RWPE2 (cell line): ENCODE measurements around the gene DEPDC1B.

Source experiments
- ATAC-seq: fragments of 200-7000 bp; cut with Tn5 transposase; 3 replicates; pipeline ENCODE4 v1.9.1; 2021; ENCODE audit warnings: low read depth
- DNase-seq: peaks from one replicate; pipeline ENCODE4 v3.0.0-alpha.2; 2020; ENCODE audit warnings: low spot score
- H3K27ac ChIP-seq: fragments of 450-650 bp; 2 replicates; pipeline ENCODE4 v1.5.1; 2017; ENCODE audit warnings: mild to moderate bottlenecking; ENCODE audit not compliant: poor library complexity, severe bottlenecking
- H3K27me3 ChIP-seq: fragments of 250-450 bp; sonication (Bioruptor Pico); 2 replicates; pipeline ENCODE4 v1.5.1; 2021; ENCODE audit warnings: mild to moderate bottlenecking, moderate library complexity; ENCODE audit not compliant: insufficient read depth, poor library complexity, severe bottlenecking
- H3K36me3 ChIP-seq: fragments of 250-450 bp; sonication (Bioruptor Pico); 2 replicates; pipeline ENCODE4 v1.5.1; 2020; ENCODE audit warnings: low read depth, mild to moderate bottlenecking, moderate library complexity
- H3K4me1 ChIP-seq: fragments of 250-450 bp; sonication (Bioruptor Pico); 2 replicates; pipeline ENCODE4 v1.5.1; 2021; ENCODE audit warnings: mild to moderate bottlenecking, moderate library complexity; ENCODE audit not compliant: insufficient read depth, poor library complexity, severe bottlenecking
- H3K4me3 ChIP-seq: fragments of 250-450 bp; sonication (Bioruptor Pico); 2 replicates; pipeline ENCODE4 v1.5.1; 2021; ENCODE audit warnings: mild to moderate bottlenecking, moderate library complexity; ENCODE audit not compliant: severe bottlenecking
- H3K9me3 ChIP-seq: fragments of 250-450 bp; sonication (Bioruptor Pico); 2 replicates; pipeline ENCODE4 v1.5.1; 2021; ENCODE audit warnings: mild to moderate bottlenecking, moderate library complexity; ENCODE audit not compliant: severe bottlenecking
- TF ChIP-seq, protein P1 (sequence below): fragments of 450-650 bp; IDR thresholded peaks from one replicate; pipeline ENCODE4 v1.5.1; 2017; ENCODE audit warnings: mild to moderate bottlenecking, moderate library complexity; ENCODE audit not compliant: poor library complexity, severe bottlenecking

Gene DEPDC1B

GRCh38 chr5:60651872-60652620 lies 47.9 kb downstream of the DEPDC1B start:
- H3K9me3 ChIP-seq = peaks cover 3% of the 10 kb centered on the region
- H3K36me3 ChIP-seq = peaks cover 3% of the 10 kb centered on the region; the same call in 1 of the 2 replicates
- H3K4me3 ChIP-seq = no peak overlapping the region
- no peak overlapping the region for H3K27ac ChIP-seq
- ATAC-seq (peak; percentile 95), DNase-seq (no peak)
- H3K27me3 ChIP-seq = no peaks in the 10 kb centered on the region
- TF ChIP-seq, protein P1, sequence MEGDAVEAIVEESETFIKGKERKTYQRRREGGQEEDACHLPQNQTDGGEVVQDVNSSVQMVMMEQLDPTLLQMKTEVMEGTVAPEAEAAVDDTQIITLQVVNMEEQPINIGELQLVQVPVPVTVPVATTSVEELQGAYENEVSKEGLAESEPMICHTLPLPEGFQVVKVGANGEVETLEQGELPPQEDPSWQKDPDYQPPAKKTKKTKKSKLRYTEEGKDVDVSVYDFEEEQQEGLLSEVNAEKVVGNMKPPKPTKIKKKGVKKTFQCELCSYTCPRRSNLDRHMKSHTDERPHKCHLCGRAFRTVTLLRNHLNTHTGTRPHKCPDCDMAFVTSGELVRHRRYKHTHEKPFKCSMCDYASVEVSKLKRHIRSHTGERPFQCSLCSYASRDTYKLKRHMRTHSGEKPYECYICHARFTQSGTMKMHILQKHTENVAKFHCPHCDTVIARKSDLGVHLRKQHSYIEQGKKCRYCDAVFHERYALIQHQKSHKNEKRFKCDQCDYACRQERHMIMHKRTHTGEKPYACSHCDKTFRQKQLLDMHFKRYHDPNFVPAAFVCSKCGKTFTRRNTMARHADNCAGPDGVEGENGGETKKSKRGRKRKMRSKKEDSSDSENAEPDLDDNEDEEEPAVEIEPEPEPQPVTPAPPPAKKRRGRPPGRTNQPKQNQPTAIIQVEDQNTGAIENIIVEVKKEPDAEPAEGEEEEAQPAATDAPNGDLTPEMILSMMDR = no peak
- peaks cover 9% of the 10 kb centered on the region for H3K4me1 ChIP-seq

GRCh38 chr5:60649288-60649917 lies 50.6 kb downstream of the DEPDC1B start:
- Histone ChIP-seq H3K27ac (no peak overlapping the region), H3K27me3 (no peaks in the 10 kb centered on the region), H3K4me1 (peaks cover 9% of the 10 kb centered on the region), H3K9me3 (no peaks in the 10 kb centered on the region), H3K36me3 (peaks cover 21% of the 10 kb centered on the region), H3K4me3 (no peak overlapping the region)
- peak; percentile 51 for ATAC-seq
- TF ChIP-seq, protein P1 = peak; percentile 93
- no peak for DNase-seq

- peaks cover 32% of the 10 kb centered on the region for H3K36me3 ChIP-seq
- TF ChIP-seq, protein P1 = no peak
Observed at GRCh38 chr5:60648175-60648574, 51.8 kb downstream of the DEPDC1B start.

GRCh38 chr5:60640901-60641300 lies 59.1 kb downstream of the DEPDC1B start:
- ATAC-seq = no peak
- TF ChIP-seq, protein P1 = no peak
- Histone ChIP-seq H3K27me3 (no peaks in the 10 kb centered on the region), H3K36me3 (peaks cover 55% of the 10 kb centered on the region), H3K4me3 (no peak overlapping the region), H3K9me3 (no peaks in the 10 kb centered on the region), H3K27ac (no peak overlapping the region), H3K4me1 (no peaks in the 10 kb centered on the region)
- no peak for DNase-seq

More at GRCh38 chr5:60648175-60648574, 51.8 kb downstream of the DEPDC1B start:
- no peak overlapping the region for H3K27ac ChIP-seq
- H3K4me1 ChIP-seq = peaks cover 9% of the 10 kb centered on the region
- no peaks in the 10 kb centered on the region for H3K27me3 ChIP-seq
- ATAC-seq = no peak
- H3K4me3 ChIP-seq = no peak overlapping the region
- no peaks in the 10 kb centered on the region for H3K9me3 ChIP-seq
- no peak for DNase-seq

GRCh38 chr5:60639544-60639943 lies 60.4 kb downstream of the DEPDC1B start:
- Histone ChIP-seq H3K4me3 (no peak overlapping the region), H3K36me3 (peaks cover 43% of the 10 kb centered on the region), H3K27ac (no peak overlapping the region), H3K9me3 (no peaks in the 10 kb centered on the region), H3K4me1 (no peaks in the 10 kb centered on the region), H3K27me3 (no peaks in the 10 kb centered on the region)
- TF ChIP-seq, protein P1 = no peak
- no peak for ATAC-seq
- DNase-seq = no peak
